NK-92 treated with Interleukin-12 subunit alpha and Interleukin-12 subunit beta, amount 100 ng/mL, for 24 hours (cell line): ENCODE results near the gene GPR157.
"Not testable (repeated sequence)": the region's sequence is repeated elsewhere in the genome, so short reads cannot be mapped to it uniquely, and the experiment has no call there.

Experiments used
- DNase-seq: peaks from one replicate; lab custom pipeline; 2025; lab: John Stamatoyannopoulos, UW

The GPR157 gene

DNA sequence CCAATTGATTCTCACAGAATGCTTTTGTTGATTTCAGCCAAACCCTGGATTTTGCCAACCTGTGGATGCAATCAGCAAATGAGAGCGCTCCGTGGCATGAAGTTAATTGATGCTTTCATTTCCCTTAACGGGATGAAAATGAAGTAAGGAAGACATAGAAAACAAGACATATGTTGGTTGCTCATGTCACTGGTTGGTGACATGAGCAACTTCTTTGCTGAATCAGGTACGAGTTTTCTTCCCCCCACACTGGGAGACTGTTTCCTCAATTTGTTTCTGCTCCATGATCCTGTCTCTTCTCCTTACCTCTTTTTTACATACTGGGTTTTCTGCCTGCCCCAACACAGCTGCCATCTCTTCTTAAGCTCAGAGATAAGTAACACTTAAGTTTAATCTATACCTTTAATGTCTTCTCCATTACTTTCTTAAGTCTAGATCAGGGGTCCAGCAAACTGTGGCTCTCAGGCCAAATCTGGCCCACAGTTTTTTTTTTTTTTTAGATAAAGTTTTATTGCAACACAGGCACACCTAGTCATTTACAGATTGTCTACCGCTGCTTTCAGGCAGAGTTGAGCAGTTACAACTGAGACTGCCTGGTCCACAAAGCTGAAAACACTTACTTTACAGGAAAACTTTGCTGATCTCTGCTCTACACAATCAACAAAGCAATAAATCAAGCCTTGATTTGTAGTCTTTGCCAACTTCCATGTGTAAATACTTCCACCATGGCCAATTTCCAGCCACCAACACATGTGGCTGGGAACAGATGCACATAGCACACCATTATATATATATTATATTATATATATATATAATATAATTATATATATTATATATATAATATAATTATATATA lies 13.3 kb downstream of the GPR157 start:
- DNase-seq: no peak

DNA sequence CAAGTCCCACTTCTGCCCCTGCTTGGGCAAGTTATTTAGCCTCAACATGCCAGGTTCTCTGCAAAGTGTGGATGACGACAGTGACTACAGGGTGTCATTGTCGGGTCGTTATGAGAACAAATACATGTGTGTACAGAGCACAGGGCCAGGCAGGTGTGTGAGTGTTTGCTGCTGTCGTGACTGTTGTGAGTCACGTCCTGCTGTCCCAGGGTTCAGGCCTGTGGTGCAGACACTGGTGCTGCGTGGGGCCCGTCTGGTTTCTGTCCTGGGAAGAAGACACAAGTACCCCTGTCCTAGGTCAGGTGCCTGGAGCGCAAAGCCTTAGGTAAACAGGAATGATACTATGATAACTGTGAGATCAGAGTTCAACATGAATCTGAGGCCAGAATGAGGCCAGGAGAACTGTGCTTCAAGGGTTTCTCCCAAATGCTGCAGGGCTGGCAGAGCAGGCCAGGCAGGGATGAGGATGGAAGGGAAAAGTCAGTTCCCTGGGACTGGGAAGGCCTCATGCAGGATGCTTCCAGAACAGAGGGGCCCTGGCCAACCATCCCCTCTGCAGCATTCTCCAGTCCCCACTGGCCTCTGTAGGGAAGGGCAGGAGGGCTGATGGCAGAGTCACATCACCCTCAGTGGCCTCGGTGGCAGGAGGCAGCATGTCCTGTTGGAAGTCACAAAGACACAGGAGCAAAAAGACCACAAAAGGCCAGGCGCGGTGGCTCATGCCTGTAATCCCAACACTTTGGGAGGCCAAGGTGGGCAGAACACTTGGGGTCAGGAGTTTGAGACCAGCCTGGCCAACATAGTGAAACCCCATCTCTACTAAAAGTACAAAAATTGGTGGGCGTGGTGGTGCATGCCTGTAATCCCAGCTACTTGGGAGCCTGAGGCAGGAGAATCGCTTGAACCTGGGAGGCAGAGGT lies 15.7 kb downstream of the GPR157 start:
- no peak for DNase-seq

DNA sequence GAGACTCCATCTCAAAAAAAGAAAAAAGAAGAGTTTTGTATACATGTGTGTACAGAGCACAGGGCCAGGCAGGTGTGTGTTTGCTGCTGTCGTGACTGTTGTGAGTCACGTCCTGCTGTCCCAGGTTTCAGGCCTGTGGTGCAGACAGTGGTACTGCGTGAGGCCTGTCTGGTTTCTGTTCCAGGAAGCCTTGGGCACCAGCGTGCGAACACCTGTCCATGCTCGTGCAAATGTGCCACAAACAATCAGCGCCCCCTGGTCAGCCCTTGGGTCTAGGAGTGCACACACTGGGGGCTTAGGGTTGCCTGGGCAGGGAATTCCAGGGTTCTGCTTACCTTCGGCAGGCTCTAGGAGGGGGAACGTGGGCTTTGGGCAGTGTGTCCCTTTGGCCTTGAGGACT lies 16.9 kb downstream of the GPR157 start:
- no peak for DNase-seq

DNA sequence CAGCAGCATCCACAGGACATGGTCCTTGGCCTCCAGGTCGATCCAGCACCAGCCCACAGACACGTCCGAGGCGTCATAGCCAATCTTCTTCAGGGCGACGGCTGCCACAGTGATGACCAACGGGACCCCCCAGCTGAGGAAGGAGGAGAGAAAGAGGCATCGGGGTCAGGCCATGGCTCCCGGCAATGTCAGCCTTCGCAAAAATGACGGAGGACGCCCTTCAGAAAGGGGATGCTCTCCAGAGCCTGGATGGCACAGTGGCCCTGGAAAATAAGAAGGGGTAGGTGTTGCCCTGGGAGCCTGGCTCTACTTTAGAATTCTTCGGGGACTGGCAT lies 17.6 kb downstream of the GPR157 start:
- no peak for DNase-seq

DNA sequence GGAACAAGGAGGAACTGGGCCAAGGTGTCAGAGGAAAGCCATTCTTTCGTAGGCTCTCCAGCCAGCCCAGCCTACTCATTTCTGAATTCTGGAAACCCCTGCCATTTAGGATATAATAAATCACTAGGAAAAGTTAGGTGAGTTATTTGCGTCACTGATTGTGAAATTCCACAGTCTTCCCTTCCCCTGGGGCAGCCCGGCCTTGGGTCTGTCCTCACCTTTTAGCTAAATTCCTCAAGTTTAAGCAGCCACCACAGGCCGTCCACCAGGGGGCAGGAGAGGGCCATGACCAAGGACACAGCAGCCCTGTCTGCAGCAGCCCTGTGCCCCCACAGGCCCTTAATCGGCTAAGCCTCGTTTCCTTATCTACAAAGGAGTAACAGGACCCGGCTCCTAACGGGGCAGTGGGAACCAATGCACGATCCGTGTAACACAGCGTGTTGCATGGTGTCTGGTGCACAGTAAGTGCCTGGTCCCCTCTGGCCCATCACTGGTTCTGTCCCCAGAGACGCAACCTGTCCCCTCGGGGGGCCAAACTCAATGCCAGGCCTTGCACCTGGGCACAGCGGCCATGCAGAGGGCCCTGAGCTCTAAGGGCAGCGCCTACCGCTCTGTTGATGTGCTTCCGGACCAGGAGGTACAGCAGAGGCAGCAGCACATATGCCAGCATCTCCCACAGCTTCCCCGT lies 18.1 kb downstream of the GPR157 start:
- peak; percentile 80 for DNase-seq

DNA sequence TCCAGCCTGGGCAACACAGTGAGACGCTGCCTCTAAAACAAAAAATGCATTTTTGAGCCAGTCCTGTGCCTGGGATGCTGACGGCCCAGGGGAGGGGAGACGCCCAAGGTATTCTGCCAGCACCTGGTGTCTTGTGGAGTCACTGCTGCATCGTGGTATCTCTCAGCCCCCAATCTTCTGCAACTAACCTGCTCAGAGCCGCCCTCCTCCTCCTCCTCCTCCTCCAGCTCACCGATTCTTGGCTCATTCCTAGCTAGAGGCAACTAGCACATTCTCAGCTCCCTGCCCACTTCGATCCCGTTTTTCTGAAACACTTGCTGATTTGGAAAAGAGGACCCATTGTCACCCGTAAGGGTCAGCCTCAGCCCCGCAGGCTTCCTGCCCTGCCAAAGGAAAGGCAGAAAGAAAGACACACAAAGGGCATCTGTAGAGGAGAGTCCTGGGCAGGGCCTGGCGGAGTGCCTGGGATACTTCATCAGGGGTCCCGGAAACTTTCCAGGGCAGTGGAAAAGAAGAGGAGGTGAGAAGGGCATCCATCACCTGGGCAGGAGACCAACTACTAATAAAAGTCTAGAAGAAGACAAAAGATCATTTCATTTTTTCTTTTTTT lies 20.7 kb downstream of the GPR157 start:
- DNase-seq: no peak

DNA sequence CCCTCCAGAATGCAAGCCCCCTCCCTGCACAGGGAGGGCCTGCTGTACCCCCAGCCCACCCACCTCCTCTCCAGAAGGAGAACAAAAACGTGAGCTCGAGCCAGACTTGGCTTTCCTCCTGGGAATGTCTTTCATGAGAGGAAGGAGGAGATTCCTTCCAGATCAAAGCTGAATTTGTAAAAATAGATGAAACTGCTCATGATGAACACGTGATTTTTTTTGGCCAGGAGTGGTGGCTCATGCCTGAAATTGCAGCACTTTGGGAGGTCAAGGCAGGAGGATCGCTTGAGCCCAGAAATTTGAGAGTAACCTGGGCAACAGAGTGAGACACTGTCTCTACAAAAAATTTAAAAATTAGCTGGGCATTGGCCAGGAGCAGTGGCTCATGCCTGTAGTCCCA lies 21.8 kb downstream of the GPR157 start:
- no peak for DNase-seq

DNA sequence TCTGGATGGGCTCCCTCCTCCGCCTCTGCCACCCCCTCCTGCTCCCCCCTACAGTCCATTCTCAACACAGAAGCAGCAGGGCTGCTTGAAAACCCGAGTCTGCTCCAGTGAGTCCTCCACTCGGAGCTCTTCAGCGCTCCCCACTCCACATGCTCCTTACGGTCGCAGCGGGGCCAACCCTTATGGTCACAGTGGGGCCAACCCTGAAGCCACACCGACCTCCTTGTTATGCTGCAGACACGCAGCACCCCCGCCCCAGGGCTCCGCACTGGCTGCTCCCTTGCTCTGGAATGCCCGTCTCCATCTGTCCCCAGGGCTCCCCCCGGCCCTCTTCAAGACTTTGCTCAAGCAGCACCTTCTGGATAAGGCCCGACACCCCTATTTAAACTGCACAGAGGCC lies 22.6 kb downstream of the GPR157 start:
- DNase-seq: no peak

DNA sequence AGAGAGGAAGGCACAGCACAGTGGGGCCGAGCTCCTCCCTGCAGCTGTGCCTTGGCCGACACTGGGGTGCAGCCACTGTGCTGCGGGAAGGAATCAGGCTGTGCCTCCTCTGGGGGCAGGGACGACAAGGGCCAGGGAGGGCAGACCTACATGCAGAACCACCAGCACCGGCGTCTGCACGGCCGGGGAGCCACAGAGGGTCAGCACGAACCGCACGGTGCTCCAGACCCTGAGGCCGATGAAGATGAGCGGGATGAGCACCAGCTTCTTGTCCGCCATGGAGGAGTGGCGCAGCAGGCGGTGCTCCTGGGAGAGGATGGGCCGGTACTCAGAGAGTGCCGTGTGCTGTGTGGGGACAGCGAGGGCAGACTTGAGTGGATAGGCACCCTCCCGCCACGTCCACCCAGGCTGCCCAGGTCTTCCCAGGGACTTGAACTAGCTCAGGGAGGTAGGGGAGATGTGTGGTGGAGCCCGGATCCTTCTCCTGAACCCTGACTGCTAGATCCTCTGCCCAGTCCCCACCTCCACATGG lies 23.5 kb downstream of the GPR157 start:
- DNase-seq: no peak

DNA sequence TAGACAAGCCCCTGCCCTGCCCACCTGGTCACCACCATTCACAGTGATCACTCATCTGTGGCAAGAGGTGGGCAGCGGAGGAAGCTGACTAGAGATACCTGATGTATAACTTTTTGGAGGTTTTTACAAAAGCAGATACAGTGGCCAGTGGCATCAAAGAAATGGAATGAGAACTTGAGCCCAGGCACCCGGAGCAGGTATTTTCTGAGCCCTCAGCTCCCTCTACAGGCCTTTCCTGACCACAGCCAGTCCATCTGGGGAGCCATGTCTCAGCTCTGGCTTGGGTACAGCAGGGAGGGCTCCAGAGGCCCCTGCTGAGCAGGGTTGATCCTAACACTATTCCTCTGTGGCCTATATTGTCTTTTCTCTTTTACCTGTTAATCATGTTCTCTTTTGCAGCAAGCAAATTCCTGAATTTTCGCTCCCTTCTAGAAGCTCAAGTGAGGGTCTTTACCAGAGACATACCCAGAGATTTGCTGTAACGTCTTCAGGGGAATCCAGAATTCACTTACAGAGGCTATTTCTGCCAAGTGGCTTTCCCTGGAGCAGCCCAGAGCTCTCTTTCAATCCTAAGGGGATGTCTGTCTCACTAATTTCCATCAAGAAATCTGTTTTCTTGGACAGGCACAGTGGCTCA lies 27.3 kb downstream of the GPR157 start:
- DNase-seq: peak; percentile 30

DNA sequence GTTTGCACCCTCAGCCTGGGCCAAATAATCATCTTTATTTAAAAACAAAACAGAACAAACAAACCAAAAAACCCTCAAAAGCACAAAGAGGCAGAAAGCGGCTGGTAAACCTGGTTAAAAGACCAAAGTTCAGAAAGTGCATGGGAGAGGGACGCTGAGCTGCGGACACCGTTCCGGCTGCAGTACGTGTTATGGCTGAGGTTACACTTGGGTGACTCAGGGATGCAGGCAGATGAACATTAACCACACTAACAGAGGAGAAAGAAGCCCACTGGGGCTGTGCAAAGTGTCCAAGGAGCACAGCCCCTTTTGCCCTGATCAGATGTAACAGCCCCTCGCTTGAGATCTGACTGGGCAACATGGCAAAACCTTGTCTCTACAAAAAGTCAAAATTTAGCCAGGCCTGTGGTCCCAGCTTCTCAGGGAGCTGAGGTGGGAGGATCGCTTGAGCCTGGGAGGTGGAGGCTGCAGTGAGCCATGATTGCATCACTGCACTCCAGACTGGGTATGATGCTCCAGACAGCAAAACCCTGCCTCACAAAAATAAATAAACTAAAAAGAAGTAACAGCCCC lies 28.3 kb downstream of the GPR157 start:
- DNase-seq: no peak

DNA sequence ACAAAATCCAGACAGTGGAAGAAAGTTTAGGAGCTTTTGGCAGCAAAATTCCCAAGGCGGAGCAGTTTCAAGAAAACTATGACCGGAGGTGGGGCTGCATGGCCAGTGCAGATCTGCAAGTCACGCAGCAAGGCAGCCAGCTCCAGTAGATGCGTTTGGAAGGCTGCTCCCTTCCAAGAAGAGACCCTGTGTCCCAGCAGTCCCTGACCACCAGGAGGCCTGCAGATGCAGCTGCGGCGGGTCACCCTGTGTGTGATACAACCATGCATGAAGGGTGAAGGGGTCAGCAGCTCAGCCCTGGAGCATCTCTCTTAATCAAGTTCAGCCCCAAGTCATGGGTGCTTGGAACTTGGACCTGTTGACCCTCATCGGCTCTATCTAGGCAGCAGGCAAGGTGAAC lies 29.3 kb downstream of the GPR157 start:
- DNase-seq: no peak

DNA sequence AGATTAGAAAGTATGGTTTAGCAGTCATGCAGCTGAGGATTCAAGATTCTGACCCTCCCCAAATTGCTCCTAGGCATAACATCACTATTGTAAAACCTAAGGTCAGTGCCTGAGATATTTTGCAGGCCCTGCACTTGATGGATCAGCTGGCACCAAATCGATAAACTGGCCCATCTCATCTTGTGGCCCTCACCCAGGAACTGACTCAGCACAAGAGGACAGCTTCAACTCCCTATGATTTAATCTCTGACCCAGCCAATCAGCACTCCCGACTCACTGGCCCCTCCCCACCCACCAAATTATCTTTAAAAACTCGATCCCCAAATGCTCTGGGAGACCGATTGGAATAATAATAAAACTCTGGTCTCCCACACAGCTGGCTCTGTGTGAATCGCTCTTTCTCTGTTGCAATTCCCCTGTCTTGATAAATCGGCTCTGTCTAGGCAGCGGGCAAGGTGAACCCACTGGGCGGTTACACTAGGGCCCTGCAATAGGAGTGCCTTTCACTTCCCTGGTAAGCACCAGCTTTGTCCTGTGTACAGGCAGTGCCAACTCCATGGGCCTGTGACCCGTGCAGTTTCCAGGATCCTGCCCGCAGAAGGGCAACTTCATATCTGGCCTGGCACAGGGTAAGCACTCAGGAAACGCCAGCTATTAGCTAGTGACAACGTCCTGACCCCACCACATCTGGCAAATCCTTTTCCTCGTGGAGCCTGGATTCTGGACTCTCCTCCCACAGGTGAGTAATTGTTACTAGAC lies 30.8 kb downstream of the GPR157 start:
- DNase-seq: no peak

DNA sequence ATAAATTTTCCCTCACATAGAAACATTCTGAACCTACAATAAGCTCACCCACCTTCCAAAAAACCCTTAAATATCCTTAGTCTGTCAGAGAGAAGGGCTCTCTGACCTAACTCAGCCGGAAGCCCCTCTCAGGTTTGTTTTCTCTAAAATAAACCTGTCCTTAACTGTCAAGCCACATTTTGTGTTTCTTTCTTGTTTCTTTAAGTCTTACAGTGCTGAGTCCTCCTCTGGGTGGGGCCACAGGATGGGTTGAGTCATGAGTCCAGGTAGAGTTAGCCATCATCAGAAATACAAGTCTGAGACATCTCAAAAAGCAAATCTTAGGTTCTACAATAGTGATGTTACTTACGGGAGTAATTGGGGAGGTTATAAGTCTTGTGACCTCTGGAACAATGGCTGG lies 33.1 kb downstream of the GPR157 start:
- no peak for DNase-seq

DNA sequence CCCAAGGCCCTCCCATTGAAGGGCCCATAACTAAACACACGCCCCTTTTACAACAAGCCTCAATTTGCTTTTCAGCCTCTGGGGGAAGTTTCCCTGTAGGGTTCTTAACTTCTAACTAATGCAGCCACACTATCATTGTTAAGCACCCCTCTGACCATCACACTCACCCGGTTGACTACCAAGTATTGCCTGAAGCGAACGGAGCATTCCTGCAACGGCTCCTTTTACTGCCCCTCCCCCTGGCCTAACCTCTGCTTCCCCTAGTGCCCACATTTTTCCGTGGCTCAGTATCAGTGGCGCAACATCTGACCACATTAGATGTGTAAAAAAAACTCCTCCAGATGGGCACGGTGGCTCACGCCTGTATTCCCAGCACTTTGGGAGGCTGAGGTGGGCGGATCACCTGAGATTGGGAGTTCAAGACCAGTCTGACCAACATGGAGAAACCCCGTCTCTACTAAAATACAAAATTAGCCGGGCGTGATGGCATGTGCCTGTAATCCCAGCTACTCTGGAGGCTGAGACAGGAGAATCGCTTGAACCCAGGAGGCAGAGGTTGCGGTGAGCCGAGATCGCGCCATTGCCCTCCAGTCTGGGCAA lies 34.8 kb downstream of the GPR157 start:
- DNase-seq: not testable (repeated sequence)

DNA sequence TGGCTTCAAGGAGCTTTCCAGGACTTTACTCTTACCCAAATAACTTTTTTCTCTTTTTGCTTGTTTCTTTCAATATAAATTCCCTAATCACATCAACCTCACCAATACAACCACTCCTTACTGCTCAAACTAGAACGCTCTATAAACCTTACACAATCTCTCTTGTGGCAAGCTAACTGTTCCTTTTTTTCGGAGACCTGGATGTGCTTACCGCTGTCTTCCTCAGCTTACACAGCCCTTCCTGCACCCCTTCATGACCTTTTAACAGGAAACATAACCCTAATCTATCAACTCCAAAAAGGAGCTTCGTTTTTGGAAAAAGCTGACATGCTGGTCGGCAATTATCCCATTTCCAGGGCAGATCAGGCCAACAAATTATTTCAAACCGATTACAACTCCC lies 35.3 kb downstream of the GPR157 start:
- DNase-seq: no peak

DNA sequence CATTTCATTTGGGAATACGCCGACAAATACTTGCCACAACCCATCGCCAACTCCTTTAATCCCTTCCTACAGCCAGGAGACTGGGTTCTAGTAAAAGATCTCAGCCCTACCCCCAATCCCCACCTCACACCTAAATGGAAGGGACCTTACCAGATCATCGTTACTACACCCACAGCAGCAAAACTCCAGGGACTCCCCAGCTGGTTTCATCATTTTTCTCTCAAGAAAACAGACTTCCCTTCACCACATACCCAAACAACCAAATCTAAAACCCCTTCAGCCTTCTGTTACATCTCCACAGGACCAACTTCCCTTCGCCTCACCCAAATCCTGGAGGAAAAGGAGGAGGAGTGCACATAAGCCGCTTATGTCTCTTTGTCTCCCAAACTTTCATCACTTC lies 35.8 kb downstream of the GPR157 start:
- no peak for DNase-seq

DNA sequence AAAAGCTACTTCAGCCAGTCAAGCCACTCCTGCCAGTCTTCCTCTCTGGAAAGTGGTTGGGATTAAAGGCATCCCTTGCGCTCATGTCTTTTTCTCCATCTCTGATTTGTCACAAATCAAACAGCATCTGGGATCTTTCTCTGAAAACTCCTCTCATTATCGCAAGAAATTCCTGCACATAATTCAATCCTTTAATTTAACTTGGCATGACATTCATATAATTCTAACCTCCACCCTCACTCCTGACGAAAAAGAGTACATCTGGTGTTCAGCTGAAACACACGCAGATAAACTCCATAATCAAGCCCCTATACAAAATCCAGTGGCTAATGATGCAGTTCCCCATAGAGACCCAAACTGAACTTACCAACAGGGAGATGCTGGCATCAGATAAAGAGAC lies 40.1 kb downstream of the GPR157 start:
- DNase-seq: no peak

DNA sequence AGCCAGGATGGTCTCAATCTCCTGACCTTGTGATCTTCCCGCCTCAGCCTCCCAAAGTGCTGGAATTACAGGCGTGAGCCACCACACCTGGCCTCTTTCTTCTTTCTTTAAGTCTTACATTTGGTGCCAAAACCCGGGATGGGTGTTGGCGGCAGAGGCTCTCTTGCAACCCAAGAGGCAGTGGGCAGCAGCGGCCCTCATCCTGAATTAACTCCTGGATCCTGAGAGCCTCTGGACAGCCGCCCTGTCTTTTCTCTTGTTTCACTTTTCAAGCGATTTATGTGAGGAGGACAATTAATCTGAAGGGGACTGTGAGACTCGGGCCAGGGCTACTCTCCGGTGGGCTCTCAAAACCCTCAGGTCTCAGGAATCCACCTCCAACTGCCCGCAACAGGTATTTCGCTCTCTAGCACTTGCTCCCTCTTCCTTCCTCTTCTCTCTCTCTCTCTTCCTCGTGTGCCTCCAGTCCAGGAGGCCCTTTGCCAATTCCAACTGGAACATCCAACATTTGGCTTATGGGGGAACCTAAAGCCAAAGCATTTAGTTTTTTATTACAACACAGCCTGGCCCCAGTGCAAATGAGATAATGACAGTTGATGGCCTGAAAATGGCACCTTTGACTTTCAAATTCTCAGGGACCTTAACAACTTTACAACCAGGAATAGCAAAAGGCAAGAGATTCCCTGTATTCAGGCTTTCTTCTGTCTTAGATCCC lies 41.3 kb downstream of the GPR157 start:
- no peak for DNase-seq
